ENCODE results near the gene GPN3. TPM values are rescaled to one million over a fixed set of nuclear protein-coding genes. Genes with fewer than 3 reads are reported as not detected.
A peak's percentile ranks its signal among the peaks of the same experiment; 100 is the strongest.

The GPN3 gene
- total and polyA plus RNA-seq, 10 of the 15 experiments (the other 5 are each of a cell fraction or from before 2014, with no cell fraction given), result 27.1 to 117 (median 53.5) TPM

DNA sequence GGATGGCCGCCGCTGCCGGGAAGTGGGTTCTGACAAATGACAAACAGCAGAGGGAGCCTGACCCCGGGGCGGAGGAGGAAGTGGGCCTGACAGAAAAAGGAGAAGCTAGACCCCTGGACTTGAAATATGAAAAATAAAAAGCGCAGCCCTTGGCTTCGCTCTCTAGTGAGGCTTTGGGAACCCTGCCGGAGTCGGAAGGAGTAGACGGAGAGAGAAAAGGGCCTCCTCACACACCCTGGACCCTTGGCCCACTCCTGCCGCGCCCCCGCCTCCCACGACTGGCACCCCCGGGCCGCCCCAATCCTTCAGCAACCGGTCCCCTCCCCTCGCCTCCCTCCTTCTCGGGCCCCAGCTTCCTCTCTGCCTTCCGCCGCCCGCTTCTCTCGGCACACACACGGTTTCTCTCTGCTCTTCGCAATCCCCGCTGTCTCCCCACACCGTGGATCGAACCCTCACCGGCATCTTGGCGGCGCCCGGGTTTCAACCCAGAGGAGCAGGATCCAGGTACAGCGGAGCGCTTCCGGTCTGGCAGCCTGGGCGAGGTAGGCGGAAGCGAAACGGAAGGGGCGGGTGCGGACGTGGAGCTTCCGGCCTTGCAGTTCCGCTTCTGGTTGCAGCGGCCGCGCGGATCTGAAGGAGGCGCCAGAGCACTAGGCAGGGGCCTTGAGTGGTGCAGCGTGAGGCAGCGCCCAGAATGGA lies 18.1 kb downstream of the GPN3 start, which contains the start of gene ARPC3 (continued):
- TF ChIP-seq ZBED1 (IDR thresholded peaks at IDR 0.05; ENCODE audit: borderline replicate concordance), result no peak; the same call in 1 of the 2 replicates
- no peak for TF ChIP-seq JUNB (IDR thresholded peaks at IDR 0.05)
- no peak for TF ChIP-seq FOXK2 (IDR thresholded peaks at IDR 0.05)
- no peak for TF ChIP-seq MYC (IDR thresholded peaks at IDR 0.05; ENCODE audit: insufficient read depth, insufficient read length, insufficient replicate concordance, low read length, severe bottlenecking)
- peak; percentile 73; the same call in 1 of the 2 replicates for TF ChIP-seq PAX5 (IDR thresholded peaks at IDR 0.05; ENCODE audit: borderline replicate concordance, low read depth, low read length)
- peak; percentile 70 for TF ChIP-seq SMC3 (IDR thresholded peaks at IDR 0.05; ENCODE audit: borderline replicate concordance, low read length)
- TF ChIP-seq, protein P1, sequence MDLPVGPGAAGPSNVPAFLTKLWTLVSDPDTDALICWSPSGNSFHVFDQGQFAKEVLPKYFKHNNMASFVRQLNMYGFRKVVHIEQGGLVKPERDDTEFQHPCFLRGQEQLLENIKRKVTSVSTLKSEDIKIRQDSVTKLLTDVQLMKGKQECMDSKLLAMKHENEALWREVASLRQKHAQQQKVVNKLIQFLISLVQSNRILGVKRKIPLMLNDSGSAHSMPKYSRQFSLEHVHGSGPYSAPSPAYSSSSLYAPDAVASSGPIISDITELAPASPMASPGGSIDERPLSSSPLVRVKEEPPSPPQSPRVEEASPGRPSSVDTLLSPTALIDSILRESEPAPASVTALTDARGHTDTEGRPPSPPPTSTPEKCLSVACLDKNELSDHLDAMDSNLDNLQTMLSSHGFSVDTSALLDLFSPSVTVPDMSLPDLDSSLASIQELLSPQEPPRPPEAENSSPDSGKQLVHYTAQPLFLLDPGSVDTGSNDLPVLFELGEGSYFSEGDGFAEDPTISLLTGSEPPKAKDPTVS (IDR thresholded peaks at IDR 0.05; ENCODE audit: low read depth, low read length), result no peak
- 0 out of 2 replicates have a peak, but pooled peaks have one; percentile 64 for TF ChIP-seq IRF4 (IDR thresholded peaks at IDR 0.05; ENCODE audit: low read depth, low read length)
- no peak for TF ChIP-seq YBX1 (IDR thresholded peaks at IDR 0.05)
- TF ChIP-seq STAT1 (conservative IDR thresholded peaks at IDR 0.05), result no peak
- no peak for TF ChIP-seq TCF7 (IDR thresholded peaks at IDR 0.05; ENCODE audit: borderline replicate concordance)
- TF ChIP-seq MEF2A (IDR thresholded peaks at IDR 0.05; ENCODE audit: insufficient read depth, low read depth, low read length), result 0 out of 2 replicates have a peak, but pooled peaks have one; percentile 69
- TF ChIP-seq KDM1A (IDR thresholded peaks at IDR 0.05; ENCODE audit: borderline replicate concordance), result no peak
- TF ChIP-seq, protein P2, sequence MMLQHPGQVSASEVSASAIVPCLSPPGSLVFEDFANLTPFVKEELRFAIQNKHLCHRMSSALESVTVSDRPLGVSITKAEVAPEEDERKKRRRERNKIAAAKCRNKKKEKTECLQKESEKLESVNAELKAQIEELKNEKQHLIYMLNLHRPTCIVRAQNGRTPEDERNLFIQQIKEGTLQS (IDR thresholded peaks at IDR 0.05; ENCODE audit: borderline replicate concordance, extremely low read depth, low read depth, low read length), result no peak
- peak; percentile 26 to 57; a peak in 3 of 4 replicates for TF ChIP-seq BHLHE40 (IDR thresholded peaks at IDR 0.05; ENCODE audit: borderline replicate concordance in 1 of 2, low read depth in 2 of 2, low read length in 1 of 2)
- peak; percentile 93; the same call in 1 of the 2 replicates for TF ChIP-seq HDGF (IDR thresholded peaks at IDR 0.05)
- TF ChIP-seq CTCF (IDR thresholded peaks at IDR 0.05 in 2 of 3, conservative IDR thresholded peaks at IDR 0.05 in 1 of 3; ENCODE audit: control insufficient read depth in 2 of 3, extremely low read depth in 1 of 3, insufficient read depth in 1 of 3, low read depth in 3 of 3, low read length in 3 of 3), result peak; percentile 92 to 99 (median 94)
- TF ChIP-seq NFIC (IDR thresholded peaks at IDR 0.05; ENCODE audit: low read depth, low read length), result no peak; the same call in 1 of the 2 replicates
- TF ChIP-seq CBX3 (IDR thresholded peaks at IDR 0.05; ENCODE audit: borderline replicate concordance, low read depth), result no peak
- TF ChIP-seq, protein P3, sequence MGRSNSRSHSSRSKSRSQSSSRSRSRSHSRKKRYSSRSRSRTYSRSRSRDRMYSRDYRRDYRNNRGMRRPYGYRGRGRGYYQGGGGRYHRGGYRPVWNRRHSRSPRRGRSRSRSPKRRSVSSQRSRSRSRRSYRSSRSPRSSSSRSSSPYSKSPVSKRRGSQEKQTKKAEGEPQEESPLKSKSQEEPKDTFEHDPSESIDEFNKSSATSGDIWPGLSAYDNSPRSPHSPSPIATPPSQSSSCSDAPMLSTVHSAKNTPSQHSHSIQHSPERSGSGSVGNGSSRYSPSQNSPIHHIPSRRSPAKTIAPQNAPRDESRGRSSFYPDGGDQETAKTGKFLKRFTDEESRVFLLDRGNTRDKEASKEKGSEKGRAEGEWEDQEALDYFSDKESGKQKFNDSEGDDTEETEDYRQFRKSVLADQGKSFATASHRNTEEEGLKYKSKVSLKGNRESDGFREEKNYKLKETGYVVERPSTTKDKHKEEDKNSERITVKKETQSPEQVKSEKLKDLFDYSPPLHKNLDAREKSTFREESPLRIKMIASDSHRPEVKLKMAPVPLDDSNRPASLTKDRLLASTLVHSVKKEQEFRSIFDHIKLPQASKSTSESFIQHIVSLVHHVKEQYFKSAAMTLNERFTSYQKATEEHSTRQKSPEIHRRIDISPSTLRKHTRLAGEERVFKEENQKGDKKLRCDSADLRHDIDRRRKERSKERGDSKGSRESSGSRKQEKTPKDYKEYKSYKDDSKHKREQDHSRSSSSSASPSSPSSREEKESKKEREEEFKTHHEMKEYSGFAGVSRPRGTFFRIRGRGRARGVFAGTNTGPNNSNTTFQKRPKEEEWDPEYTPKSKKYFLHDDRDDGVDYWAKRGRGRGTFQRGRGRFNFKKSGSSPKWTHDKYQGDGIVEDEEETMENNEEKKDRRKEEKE (IDR thresholded peaks at IDR 0.05), result no peak
- no peak for TF ChIP-seq RBBP5 (conservative IDR thresholded peaks at IDR 0.05)
- TF ChIP-seq STAT3 (IDR thresholded peaks at IDR 0.05; ENCODE audit: low read depth, low read length), result no peak
